HG03135 (cell line): ENCODE data around the gene IRAK4.

Experiments
- ATAC-seq: cut with Tn5 transposase; IDR thresholded peaks from one replicate; pipeline ENCODE4 v1.9.1; 2021; ENCODE audit warnings: mild to moderate bottlenecking, moderate library complexity; ENCODE audit not compliant: unreplicated experiment

The IRAK4 gene

DNA sequence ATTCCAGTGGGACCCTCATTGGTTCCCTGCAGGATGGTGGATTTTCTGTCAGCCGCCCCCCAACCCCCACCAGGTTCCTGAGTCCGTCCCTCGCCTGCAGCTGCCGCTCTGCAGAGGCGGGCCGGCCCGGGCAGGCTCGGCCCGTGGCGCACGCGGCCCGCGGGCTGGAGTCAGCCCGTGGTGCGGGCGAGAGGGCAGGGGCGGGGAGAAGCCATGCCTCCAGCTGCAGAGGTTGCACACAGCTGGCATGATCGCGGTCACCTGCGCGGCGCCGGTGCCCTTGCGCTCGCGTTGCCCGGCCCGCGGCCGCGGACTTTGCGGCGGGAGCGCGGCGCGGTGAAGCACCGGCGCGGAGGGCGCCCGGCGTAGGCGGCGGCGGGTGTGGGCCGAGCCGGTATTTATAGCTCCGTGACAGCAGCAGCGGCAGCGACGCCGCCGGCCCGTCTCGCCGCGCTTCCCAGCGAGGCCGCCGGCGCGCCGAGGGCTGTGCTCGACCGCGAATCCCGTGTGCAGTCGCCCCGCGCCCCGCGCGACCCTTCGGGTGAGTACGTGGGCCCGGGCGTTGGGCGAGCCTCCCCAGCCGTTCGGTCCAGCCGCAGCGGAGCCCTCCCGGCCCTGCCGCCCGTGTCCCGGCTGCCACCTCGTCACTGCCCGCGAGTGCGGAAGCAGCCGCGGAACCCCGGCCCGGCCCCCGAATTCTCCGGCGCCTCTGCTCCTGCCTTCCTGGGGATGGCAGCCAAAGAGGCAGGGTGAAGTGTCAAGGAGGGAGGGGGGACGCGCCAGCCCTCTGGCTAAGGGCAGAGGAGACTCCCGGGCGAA, 77.1 kb downstream of the IRAK4 start, which contains the start of gene TMEM117:
Gene TMEM117, plus strand, starts transcription at position 426 of the 819 bp plus-strand sequence.
- peak; percentile 80 for ATAC-seq

DNA sequence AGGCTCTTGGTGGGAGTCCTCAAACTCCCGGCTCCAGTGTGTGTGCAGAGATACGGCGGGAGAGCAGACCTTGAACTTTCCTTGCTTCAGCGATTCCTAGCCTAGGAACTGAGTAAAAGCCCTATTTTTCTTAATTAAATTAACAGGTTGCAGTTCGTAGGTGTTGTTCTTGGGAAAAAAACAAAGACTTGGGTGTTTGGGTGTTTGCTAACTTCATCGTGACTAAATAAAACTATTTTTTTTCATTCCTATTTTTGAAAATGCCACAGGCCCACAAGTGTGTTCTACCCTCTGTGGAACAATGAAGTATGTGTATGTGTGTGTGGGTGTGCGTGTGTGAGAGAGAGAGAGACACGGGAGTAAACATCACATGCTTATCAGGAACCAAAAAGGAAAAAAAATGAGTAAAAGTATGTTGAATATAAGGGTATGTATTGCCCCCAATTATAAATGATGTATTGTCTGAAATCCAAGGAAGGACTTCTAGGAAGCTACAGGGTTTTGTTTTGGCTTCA, 77.8 kb downstream of the IRAK4 start:
- ATAC-seq, result peak; percentile 9
